HG03039 (cell line): ENCODE data around the gene MRPS23.
"Not testable (repeated sequence)": the region's sequence is repeated elsewhere in the genome, so short reads cannot be mapped to it uniquely, and the experiment has no call there.

ENCODE experiments used
- ATAC-seq: cut with Tn5 transposase; IDR thresholded peaks from one replicate; pipeline ENCODE4 v1.9.1; 2021; ENCODE audit warnings: mild to moderate bottlenecking, moderate library complexity; ENCODE audit not compliant: unreplicated experiment

Gene MRPS23

GRCh38 chr17:57864273-57864672, 14.4 kb upstream of the MRPS23 start:
- ATAC-seq: no peak

GRCh38 chr17:57862694-57863667, 13.1 kb upstream of the MRPS23 start:
- ATAC-seq: no peak

GRCh38 chr17:57861790-57862693, 12.2 kb upstream of the MRPS23 start:
- no peak for ATAC-seq

- ATAC-seq: no peak
These were observed 11.4 kb upstream of the MRPS23 start for GRCh38 chr17:57861000-57861789.

- ATAC-seq: no peak
These were observed 10.7 kb upstream of the MRPS23 start for GRCh38 chr17:57860414-57860999.

GRCh38 chr17:57859601-57860413, 10.0 kb upstream of the MRPS23 start:
- no peak for ATAC-seq

GRCh38 chr17:57858838-57859237, 9.0 kb upstream of the MRPS23 start:
- ATAC-seq: no peak

GRCh38 chr17:57856792-57857620, 7.2 kb upstream of the MRPS23 start:
- no peak for ATAC-seq

GRCh38 chr17:57855391-57856035, 5.7 kb upstream of the MRPS23 start:
- ATAC-seq: no peak

- no peak for ATAC-seq
These were observed 3.9 kb upstream of the MRPS23 start for GRCh38 chr17:57853695-57854094.

GRCh38 chr17:57852955-57853328, 3.1 kb upstream of the MRPS23 start:
- ATAC-seq: no peak

GRCh38 chr17:57852092-57852954, 2.5 kb upstream of the MRPS23 start:
- ATAC-seq: no peak

GRCh38 chr17:57849163-57849873, 526 bp downstream of the MRPS23 start:
- ATAC-seq: no peak

- not testable (repeated sequence) for ATAC-seq
These were observed 3.5 kb downstream of the MRPS23 start for GRCh38 chr17:57846056-57846945.

- no peak for ATAC-seq
These were observed 7.6 kb downstream of the MRPS23 start for GRCh38 chr17:57842280-57842679.

GRCh38 chr17:57839571-57839923, 10.3 kb downstream of the MRPS23 start:
- no peak for ATAC-seq
